ENCODE measurements around the gene CNNM2. TPM values are rescaled to one million over a fixed set of nuclear protein-coding genes. Genes with fewer than 3 reads are reported as not detected.

Gene CNNM2
- total RNA-seq, 1 experiment from 2014 or later = 23.5 TPM

- DNase-seq (ENCODE audit: low spot score) = no peak
- Mint-ChIP-seq H3K4me3 (no peak overlapping the region), H3K36me3 (no peaks in the 10 kb centered on the region), H3K9me3 (no peaks in the 10 kb centered on the region), H3K27ac (no peak overlapping the region), H3K4me1 (no peaks in the 10 kb centered on the region), H3K27me3 (ENCODE audit: low read depth) (no peaks in the 10 kb centered on the region)
- ChIA-PET POLR2A (no interaction called here), CTCF (no interaction called here)
- ATAC-seq = no peak
- peak; percentile 84; the same call in 1 of the 2 replicates for TF ChIP-seq ZNF121 (CRISPR knock-in tag; IDR thresholded peaks at IDR 0.05)
- no peak for TF ChIP-seq PREB (CRISPR knock-in tag; IDR thresholded peaks at IDR 0.05; ENCODE audit: borderline replicate concordance)
These were observed 52.7 kb downstream of the CNNM2 start for GRCh38 chr10:102970562-102971340.

GRCh38 chr10:102975483-102976379 is 57.6 kb downstream of the CNNM2 start:
- no peak overlapping the region for H3K4me3 Mint-ChIP-seq
- ATAC-seq (no peak), DNase-seq (ENCODE audit: low spot score) (no peak)
- no peaks in the 10 kb centered on the region for H3K27me3 Mint-ChIP-seq (ENCODE audit: low read depth)
- CTCF ChIA-PET = no interaction called here
- H3K27ac Mint-ChIP-seq = no peak overlapping the region
- no peaks in the 10 kb centered on the region for H3K36me3 Mint-ChIP-seq
- no peaks in the 10 kb centered on the region for H3K4me1 Mint-ChIP-seq
- POLR2A ChIA-PET = no interaction called here
- H3K9me3 Mint-ChIP-seq = no peaks in the 10 kb centered on the region; the same call in 1 of the 2 replicates
- no peak for TF ChIP-seq JAZF1 (CRISPR knock-in tag; IDR thresholded peaks at IDR 0.05)
- no peak for TF ChIP-seq ETV6 (CRISPR knock-in tag; IDR thresholded peaks at IDR 0.05)
- no peak for TF ChIP-seq AR (CRISPR knock-in tag; IDR thresholded peaks at IDR 0.05)
- no peak for TF ChIP-seq SMAD4 (CRISPR knock-in tag; IDR thresholded peaks at IDR 0.05)
- TF ChIP-seq MYBL2 (CRISPR knock-in tag; IDR thresholded peaks at IDR 0.05) = no peak
- no peak for TF ChIP-seq ATF2 (CRISPR knock-in tag; IDR thresholded peaks at IDR 0.05; ENCODE audit: borderline replicate concordance, low read depth)
- TF ChIP-seq ZBTB43 (CRISPR knock-in tag; IDR thresholded peaks at IDR 0.05) = no peak
- no peak for TF ChIP-seq GRHL2 (CRISPR knock-in tag; IDR thresholded peaks at IDR 0.05; ENCODE audit: insufficient replicate concordance, severe bottlenecking)
- no peak for TF ChIP-seq CDX4 (CRISPR knock-in tag; IDR thresholded peaks at IDR 0.05; ENCODE audit: borderline replicate concordance)
- no peak for TF ChIP-seq ATF6 (CRISPR knock-in tag; IDR thresholded peaks at IDR 0.05)
- TF ChIP-seq ZNF512 (CRISPR knock-in tag; IDR thresholded peaks at IDR 0.05; ENCODE audit: borderline replicate concordance) = no peak
- TF ChIP-seq ZNF671 (CRISPR knock-in tag; IDR thresholded peaks at IDR 0.05) = no peak
- TF ChIP-seq GTF2I (CRISPR knock-in tag; conservative IDR thresholded peaks at IDR 0.05) = no peak
- TF ChIP-seq HMGXB4 (CRISPR knock-in tag; IDR thresholded peaks at IDR 0.05) = no peak
- TF ChIP-seq TEAD1 (CRISPR knock-in tag; IDR thresholded peaks at IDR 0.05) = no peak

All from WTC11 (cell line).